GM12878 (cell line): ENCODE data around the gene NOD1. TPM values are rescaled to one million over a fixed set of nuclear protein-coding genes. Genes with fewer than 3 reads are reported as not detected.

Experiments
- ATF2 ChIP-seq: IDR thresholded peaks from 2 replicates; pipeline ENCODE4 v1.6.1; 2012; ENCODE audit warnings: low read length, inconsistent platforms
- BMI1 ChIP-seq: fragments of 450-650 bp; IDR thresholded peaks from 2 replicates; pipeline ENCODE4 v1.6.1; 2016; ENCODE audit warnings: mild to moderate bottlenecking, moderate library complexity, borderline replicate concordance
- BRCA1 ChIP-seq: IDR thresholded peaks from 2 replicates; pipeline ENCODE4 v1.6.1; 2011; ENCODE audit warnings: low read depth, low read length, improper control_type of control experiment
- CREM ChIP-seq: IDR thresholded peaks from 2 replicates; pipeline ENCODE4 v1.6.1; 2014; ENCODE audit warnings: antibody characterized with exemption, low read depth
- CUX1 ChIP-seq: IDR thresholded peaks from 2 replicates; pipeline ENCODE4 v1.6.1; 2012; ENCODE audit warnings: improper control_type of control experiment, low read depth, low read length; ENCODE audit not compliant: insufficient replicate concordance
- E2F4 ChIP-seq: IDR thresholded peaks from 2 replicates; pipeline ENCODE4 v1.6.1; 2012; ENCODE audit warnings: low read depth, low read length, improper control_type of control experiment
- FOXM1 ChIP-seq: IDR thresholded peaks from 2 replicates; pipeline ENCODE4 v1.6.1; 2012; ENCODE audit warnings: low read depth, mild to moderate bottlenecking, inconsistent platforms, low read length, moderate library complexity
- GABPA ChIP-seq: IDR thresholded peaks from 2 replicates; pipeline ENCODE4 v1.6.1; 2014; ENCODE audit warnings: antibody characterized with exemption, low read depth, mild to moderate bottlenecking, inconsistent platforms
- GATAD2B ChIP-seq: fragments of 450-650 bp; conservative IDR thresholded peaks from 2 replicates; pipeline ENCODE4 v1.6.1; 2017; ENCODE audit warnings: low read depth, mild to moderate bottlenecking, moderate library complexity
- IKZF1 ChIP-seq: fragments of 450-650 bp; conservative IDR thresholded peaks from 2 replicates; pipeline ENCODE4 v1.6.1; 2017; ENCODE audit warnings: antibody characterized with exemption, mild to moderate bottlenecking
- IKZF2 ChIP-seq, 2 experiments: fragments of 450-650 bp; IDR thresholded peaks; 2 replicates each; pipeline ENCODE4 v1.6.1; 2017; ENCODE audit warnings: mild to moderate bottlenecking in 2 of 2, moderate library complexity in 2 of 2
- JUNB ChIP-seq: IDR thresholded peaks from 2 replicates; pipeline ENCODE4 v1.6.1; 2016; ENCODE audit warnings: antibody characterized with exemption, mild to moderate bottlenecking
- MTA3 ChIP-seq: IDR thresholded peaks from 2 replicates; pipeline ENCODE4 v1.6.1; 2012; ENCODE audit warnings: low read length, inconsistent platforms, borderline replicate concordance
- NFXL1 ChIP-seq: fragments of 450-650 bp; IDR thresholded peaks from 2 replicates; pipeline ENCODE4 v1.6.1; 2017; ENCODE audit warnings: antibody characterized with exemption, mild to moderate bottlenecking, borderline replicate concordance
- NR2F1 ChIP-seq: fragments of 450-650 bp; conservative IDR thresholded peaks from 2 replicates; pipeline ENCODE4 v1.6.1; 2017; ENCODE audit warnings: mild to moderate bottlenecking
- RAD51 ChIP-seq: fragments of 450-650 bp; IDR thresholded peaks from 2 replicates; pipeline ENCODE4 v1.6.1; 2016; ENCODE audit warnings: moderate library complexity, mild to moderate bottlenecking, inconsistent platforms
- RB1 ChIP-seq: fragments of 450-650 bp; formaldehyde crosslinking; IDR thresholded peaks from 2 replicates; pipeline ENCODE4 v1.6.1; 2017; ENCODE audit warnings: mild to moderate bottlenecking, borderline replicate concordance
- RELB ChIP-seq: fragments of 450-650 bp; IDR thresholded peaks from 2 replicates; pipeline ENCODE4 v1.6.1; 2017; ENCODE audit warnings: low read depth, mild to moderate bottlenecking, moderate library complexity
- SUZ12 ChIP-seq: fragments of 200-600 bp; sonication (generic); IDR thresholded peaks from one replicate; pipeline ENCODE4 v1.6.1; 2018; ENCODE audit warnings: antibody characterized with exemption, mild to moderate bottlenecking; ENCODE audit not compliant: unreplicated experiment
- ZBTB33 ChIP-seq: fragments of 450-650 bp; IDR thresholded peaks from 2 replicates; pipeline ENCODE4 v1.6.1; 2017; ENCODE audit warnings: mild to moderate bottlenecking
- ZNF24 ChIP-seq: fragments of 450-650 bp; IDR thresholded peaks from 2 replicates; pipeline ENCODE4 v1.6.1; 2017; ENCODE audit warnings: antibody characterized with exemption, mild to moderate bottlenecking
- polyA plus RNA-seq, 11 experiments: library from polyadenylated mRNA; depleted of rRNA in 4 of 11; unstranded in 6 of 11; stranded (reverse) in 5 of 11; fragments of >200 nt; fragmentation: Nextera tagmentation in 4 of 11; fragmentation: Illumina TruSeq in 1 of 11; extraction: Ambion mirVana in 4 of 11; extraction: Trizol in 1 of 11; gene quantifications; 1 replicate in 1 of 11; 2 replicates in 10 of 11; pipeline versions ENCODE4 v1.2.1 to v1.2.3, GENCODE V29; 2011 to 2016; ENCODE audit warnings: inconsistent platforms in 2 of 11, missing spikeins in 2 of 11, low read depth in 1 of 11
- total RNA-seq, 4 experiments: library from RNA; depleted of rRNA in 3 of 4; stranded (reverse); fragments of >200 nt in 3 of 4; fragmentation: Illumina TruSeq in 1 of 4; extraction: Trizol in 1 of 4; gene quantifications; 2 replicates each; pipeline versions ENCODE4 v1.2.1 to v1.2.3, GENCODE V29; 2013 to 2021

NOD1 gene
- total and polyA plus RNA-seq, 10 of the 15 experiments (the other 5 are each of a cell fraction or from before 2014, with no cell fraction given) = 1.8 to 14.6 (median 8.9) TPM

- TF ChIP-seq SUZ12 (no peak), RB1 (no peak), RAD51 (no peak), CREM (no peak), JUNB (no peak), BMI1 (no peak), FOXM1 (no peak), E2F4 (no peak), RELB (no peak), ZNF24 (no peak), IKZF2 (IDR thresholded peaks at IDR 0.05) (peak in 1 of 2 experiments; percentile 7; a peak in 1 of 4 replicates), IKZF1 (0 out of 2 replicates have a peak, but pooled peaks have one; percentile 35), GATAD2B (0 out of 2 replicates have a peak, but pooled peaks have one; percentile 16), ATF2 (no peak), GABPA (no peak), BRCA1 (no peak), ZBTB33 (no peak), CUX1 (no peak), MTA3 (no peak), NR2F1 (peak; percentile 80; the same call in 1 of the 2 replicates), NFXL1 (no peak)
These were observed 26.7 kb upstream of the NOD1 start (continued) for GRCh38 chr7:30505174-30505697.
